NK-92 treated with Interleukin-12 subunit alpha and Interleukin-12 subunit beta, amount 100 ng/mL, for 24 hours (cell line): ENCODE measurements around the gene PDIA2.
"Not testable (repeated sequence)": the region's sequence is repeated elsewhere in the genome, so short reads cannot be mapped to it uniquely, and the experiment has no call there.

ENCODE experiments used
- DNase-seq: peaks from one replicate; lab custom pipeline; 2025; lab: John Stamatoyannopoulos, UW

PDIA2 gene

GRCh38 chr16:333406-334094 lies 50.6 kb downstream of the PDIA2 start:
- DNase-seq = no peak

- DNase-seq = not testable (repeated sequence)
Measured at GRCh38 chr16:334164-334832, 51.3 kb downstream of the PDIA2 start.

- not testable (repeated sequence) for DNase-seq
Measured at GRCh38 chr16:334861-335632, 52.1 kb downstream of the PDIA2 start.

- no peak for DNase-seq
Measured at GRCh38 chr16:336269-336668, 53.3 kb downstream of the PDIA2 start.
